GM18861 (cell line): ENCODE results near the gene LRRC52.

Experiments
- ATAC-seq: cut with Tn5 transposase; IDR thresholded peaks from one replicate; pipeline ENCODE4 v1.9.1; 2021; ENCODE audit not compliant: unreplicated experiment

Gene LRRC52

GRCh38 chr1:165537356-165538109 is 6.3 kb upstream of the LRRC52 start:
- ATAC-seq: no peak

- no peak for ATAC-seq
Measured at GRCh38 chr1:165539306-165539705, 4.5 kb upstream of the LRRC52 start.

DNA sequence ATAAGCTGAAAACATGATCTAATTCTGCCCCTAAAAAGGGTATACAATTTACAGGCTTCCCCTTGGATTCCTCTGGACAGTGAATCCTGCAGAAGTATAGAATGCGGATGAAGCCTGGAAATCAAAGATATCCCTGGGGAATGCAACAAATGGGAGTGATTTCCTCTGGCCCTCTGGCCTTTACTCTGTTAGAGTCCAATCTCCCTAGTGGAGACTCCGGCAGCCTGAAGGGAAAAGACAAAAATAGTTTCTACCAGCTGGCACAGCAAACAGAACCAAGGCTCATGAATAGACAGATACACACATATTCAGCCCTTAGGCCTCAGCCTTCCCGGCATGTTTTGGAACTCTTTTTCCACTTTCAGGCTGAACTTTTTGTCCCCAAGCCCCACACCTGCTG is 3.9 kb upstream of the LRRC52 start:
- ATAC-seq: no peak

DNA sequence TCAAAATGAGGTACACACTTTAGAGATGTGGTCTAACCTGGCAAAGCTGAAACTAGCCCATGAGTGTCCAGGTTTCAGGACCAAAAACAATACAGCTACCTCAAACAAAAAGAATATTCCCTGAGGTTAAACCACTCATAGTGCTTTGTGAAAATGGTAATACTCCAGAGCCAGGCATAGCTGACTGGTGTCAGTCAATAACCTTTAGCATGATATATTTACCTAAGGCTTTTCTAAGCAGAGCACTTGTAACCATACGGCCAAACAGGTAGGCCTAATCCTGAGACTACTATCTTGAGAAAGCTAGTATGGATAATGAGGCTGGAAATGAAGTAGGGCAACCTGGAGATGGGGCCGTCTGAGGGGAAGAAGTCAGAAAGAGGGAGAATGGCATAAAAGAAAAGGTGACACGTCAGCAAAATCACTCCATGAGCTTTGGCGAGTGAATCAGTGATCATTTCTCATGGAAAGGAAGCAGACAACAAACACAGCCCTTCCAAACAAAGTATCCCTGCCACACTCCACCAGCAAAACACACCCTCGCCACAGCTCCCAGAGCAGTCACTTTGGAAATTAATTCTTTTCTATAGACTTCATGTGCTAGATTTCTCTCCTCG is 1.7 kb upstream of the LRRC52 start:
- no peak for ATAC-seq

DNA sequence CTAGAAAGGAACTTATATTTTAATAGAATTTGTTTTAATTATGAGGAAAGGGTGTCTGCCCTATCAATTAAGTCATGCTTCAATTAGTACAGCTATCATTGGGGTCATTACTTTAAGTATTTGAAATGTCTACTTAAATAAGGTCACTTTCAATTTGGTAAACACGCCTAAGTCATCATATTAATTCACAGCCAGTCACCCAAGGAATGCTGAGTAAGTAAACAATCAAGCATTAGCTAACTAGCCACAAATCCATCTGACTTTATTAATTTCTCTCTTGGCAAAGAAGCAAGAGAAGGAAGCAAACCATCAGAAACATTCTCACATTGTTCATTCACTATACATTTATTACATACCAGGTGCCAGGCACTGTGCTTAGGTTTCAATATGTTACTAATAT is 1.2 kb upstream of the LRRC52 start:
- no peak for ATAC-seq

- no peak for ATAC-seq
Measured at GRCh38 chr1:165544996-165545395, 1.2 kb downstream of the LRRC52 start.

DNA sequence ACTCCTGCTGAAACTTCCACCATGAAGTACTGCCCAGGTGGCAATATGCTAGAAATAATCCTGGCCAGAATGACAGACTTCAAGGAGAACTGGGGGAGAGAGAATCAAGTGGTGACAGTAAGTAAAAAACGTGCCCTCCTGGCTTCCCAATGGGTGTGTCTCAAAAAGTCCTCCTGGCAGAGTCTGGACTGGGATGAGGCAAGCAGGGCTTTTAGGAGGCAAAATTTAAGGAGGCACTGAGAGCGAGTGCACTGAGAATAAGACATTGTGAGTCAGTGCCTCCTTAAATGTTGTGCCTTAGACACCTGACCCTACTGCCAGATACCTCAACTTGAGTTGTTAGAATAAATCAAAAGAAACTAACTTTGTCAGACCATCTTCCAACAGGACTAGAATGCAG is 2.2 kb downstream of the LRRC52 start:
- ATAC-seq: no peak

DNA sequence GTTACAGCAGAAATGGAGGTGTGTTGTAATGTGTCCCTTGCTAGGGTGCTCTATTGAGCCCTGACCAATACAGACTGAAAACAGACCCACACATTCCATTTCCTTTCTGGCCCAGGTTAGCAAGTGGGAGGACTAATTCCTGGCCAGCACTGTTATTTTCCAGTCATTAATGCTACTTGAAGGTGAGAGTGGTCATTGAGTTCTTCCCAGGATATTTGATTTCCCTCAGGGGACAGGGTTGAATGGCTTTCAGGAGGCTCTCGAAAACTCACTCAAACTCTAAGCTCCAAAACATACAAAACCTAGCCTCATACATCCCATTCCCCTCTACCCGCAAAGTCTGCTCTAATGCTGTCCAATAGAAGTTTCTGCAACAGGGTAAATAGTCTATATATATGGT is 6.2 kb downstream of the LRRC52 start:
- ATAC-seq: no peak

DNA sequence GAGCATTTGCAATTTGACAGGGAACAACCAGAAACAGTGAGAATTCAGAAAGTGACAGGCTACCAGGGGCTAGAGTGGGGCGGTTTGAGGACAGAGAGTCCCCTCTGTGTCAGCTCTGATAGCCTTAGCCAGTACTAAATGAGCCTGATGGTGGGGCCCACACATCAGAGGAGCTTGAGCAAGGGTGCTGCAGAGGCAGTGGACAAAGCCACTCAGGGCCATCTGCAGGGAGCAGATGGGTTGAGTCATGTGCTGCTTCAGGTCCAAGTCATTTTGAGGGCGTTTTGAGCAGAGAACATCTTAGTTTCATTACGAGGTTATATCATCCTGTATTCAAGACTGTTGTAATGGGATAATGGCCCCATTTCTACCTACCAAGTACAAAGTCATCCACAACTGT is 7.7 kb downstream of the LRRC52 start:
- ATAC-seq: no peak

GRCh38 chr1:165560883-165561656 is 17.3 kb downstream of the LRRC52 start:
- no peak for ATAC-seq

DNA sequence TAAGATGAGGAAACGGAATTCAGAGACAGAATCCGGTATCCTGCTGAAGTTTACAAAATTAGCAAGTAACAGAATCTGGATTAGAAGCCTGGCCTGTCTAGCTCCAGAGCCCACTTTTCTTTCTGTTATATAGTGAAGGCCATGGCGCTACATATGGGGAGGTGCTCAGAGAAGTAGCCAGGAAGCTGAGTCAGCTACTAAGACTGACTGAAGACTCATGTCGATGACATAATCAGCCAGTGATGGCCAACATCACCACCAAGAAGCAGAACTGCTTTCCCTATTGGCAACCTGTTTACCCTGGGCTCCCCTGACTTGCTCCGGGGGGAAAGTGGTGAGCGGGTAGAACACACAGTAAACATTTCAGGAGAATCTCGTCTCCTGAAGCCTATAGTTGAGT is 18.8 kb downstream of the LRRC52 start:
- no peak for ATAC-seq

GRCh38 chr1:165563551-165563950 is 19.8 kb downstream of the LRRC52 start:
- ATAC-seq: no peak

GRCh38 chr1:165564561-165564960 is 20.8 kb downstream of the LRRC52 start:
- ATAC-seq: no peak

DNA sequence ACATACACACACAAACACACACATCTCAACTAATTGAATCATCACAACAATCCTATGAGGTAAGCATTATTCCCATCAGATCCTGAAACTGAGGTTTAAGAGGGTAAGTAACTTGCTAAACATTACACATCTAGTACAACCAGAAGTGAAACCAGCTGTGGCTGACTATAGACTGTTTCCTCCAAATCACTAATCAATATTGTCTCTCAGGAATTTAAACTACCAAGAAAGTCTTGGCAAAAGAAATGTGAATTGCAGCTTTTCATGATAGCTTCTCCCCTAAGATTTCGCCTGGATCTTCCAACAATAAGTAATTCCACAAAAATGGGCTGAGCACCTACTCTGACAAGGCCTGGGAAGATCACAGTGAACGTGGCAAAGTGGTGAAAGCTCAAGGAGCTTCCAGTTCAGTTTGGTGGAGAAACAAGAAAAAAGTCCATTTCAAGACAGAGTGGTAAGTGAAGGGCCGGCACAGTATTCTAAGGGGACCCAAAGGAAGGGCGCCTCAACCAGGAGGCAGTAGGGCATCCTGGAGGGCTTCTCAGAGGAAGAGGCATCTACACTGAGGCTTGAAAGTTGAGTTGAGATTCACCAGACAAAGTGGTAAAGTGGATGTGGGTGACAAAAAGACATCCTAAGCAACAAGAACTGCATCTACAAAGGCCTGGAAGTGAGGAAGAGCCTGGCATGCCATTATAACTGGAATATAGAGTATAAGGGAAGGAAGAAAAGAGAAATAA is 22.1 kb downstream of the LRRC52 start:
- no peak for ATAC-seq

GRCh38 chr1:165570078-165570477 is 26.3 kb downstream of the LRRC52 start:
- no peak for ATAC-seq

- ATAC-seq: no peak
Measured at GRCh38 chr1:165573787-165574186, 30.0 kb downstream of the LRRC52 start.

DNA sequence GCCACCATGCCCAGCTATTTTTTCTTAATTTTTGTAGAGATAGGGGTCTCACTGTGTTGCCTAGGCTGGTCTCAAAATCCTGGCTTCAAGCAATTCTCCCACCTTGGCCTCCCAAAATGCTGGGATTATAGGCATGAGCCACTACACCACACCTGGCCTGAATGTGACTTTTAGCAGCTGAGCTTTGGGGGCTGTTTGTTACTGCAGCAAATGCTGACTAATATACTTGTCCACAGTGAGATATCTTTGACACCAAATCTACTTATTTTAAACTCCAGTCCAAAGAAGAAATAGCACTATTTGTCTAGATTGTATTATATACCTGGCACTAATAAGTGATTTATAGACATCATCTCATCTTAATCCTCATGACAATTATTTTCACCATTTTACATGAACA is 30.5 kb downstream of the LRRC52 start:
- no peak for ATAC-seq

GRCh38 chr1:165575468-165576099 is 31.8 kb downstream of the LRRC52 start:
- no peak for ATAC-seq

DNA sequence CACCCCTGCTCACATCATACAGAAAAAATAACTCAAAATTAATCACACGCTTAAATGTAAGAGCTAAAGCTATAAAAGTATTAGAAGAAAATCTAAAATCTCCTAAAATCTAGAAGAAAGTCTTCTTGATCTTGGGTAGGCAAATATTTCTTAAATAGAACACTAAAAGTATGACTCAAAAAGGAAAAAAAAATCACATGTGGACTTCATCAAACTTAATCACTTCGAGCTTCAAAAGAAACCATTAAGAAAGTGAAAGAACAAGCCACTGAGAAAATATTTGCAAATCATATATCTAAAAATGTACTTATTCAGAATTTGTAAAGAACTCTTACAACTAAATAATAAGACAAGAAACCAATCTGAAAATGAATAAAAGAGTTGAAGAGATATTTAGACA is 32.7 kb downstream of the LRRC52 start:
- ATAC-seq: no peak

DNA sequence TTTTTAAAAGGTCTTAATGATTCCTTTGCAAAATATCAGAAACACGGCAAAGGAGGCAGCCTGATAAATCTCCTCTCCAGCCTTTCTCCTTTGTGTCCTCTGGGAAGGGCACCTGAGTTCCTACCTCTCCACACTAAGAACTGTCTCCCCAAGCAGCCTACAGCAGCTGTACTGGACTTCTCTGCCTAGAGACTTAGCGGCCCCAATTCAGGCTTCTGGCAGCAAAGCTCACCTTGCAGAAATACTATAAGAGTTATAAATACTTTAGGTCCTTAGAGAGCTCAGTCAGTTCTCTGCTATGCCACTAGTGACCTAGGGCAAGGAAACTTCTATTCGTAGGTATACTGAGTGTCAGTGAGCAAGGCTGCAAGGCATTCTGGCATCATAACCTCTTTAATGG is 33.9 kb downstream of the LRRC52 start:
- no peak for ATAC-seq
